Thyroid gland (tissue), 4 donors: ENCODE data around the gene ADCY5. TPM values are rescaled to one million over a fixed set of nuclear protein-coding genes. Genes with fewer than 3 reads are reported as not detected.

ENCODE experiments used
- DNase-seq, 2 donors: peaks; one replicate each; pipeline ENCODE4 v3.0.0-alpha.2; 2019
- H3K27ac ChIP-seq, 3 donors: fragments of 200-600 bp; sonication (generic); 1 replicate in 2 of 3; 2 replicates in 1 of 3; pipeline ENCODE4 v1.5.1; 2016 to 2019; ENCODE audit warnings: mild to moderate bottlenecking in 1 of 3, moderate library complexity in 1 of 3
- H3K27me3 ChIP-seq: fragments of 200-600 bp; sonication (generic); one replicate; pipeline ENCODE4 v1.5.1; 2019
- H3K36me3 ChIP-seq, 2 donors: fragments of 200-600 bp; sonication (generic); one replicate each; pipeline ENCODE4 v1.5.1; 2016 to 2019
- H3K4me1 ChIP-seq, 2 donors: fragments of 200-600 bp; sonication (generic); one replicate each; pipeline ENCODE4 v1.5.1; 2017 to 2019
- H3K4me3 ChIP-seq, 3 donors: fragments of 200-600 bp; sonication (generic); replicated peaks in 1 of 3; 1 replicate in 2 of 3; 2 replicates in 1 of 3; pipeline ENCODE4 v1.5.1; 2016; ENCODE audit warnings: mild to moderate bottlenecking in 1 of 3
- H3K9me3 ChIP-seq: fragments of 200-600 bp; sonication (generic); one replicate; pipeline ENCODE4 v1.5.1; 2017
- CTCF ChIP-seq, 6 experiments: fragments of 200-600 bp in 3 of 6; fragments of 450-650 bp in 3 of 6; sonication (generic) in 3 of 6; IDR thresholded peaks; one replicate each; pipeline ENCODE4 v1.5.1; 2016 to 2019; ENCODE audit warnings: antibody characterized with exemption in 6 of 6, mild to moderate bottlenecking in 2 of 6, inconsistent platforms in 1 of 6, moderate library complexity in 1 of 6
- POLR2A ChIP-seq, 2 donors: fragments of 450-650 bp; IDR thresholded peaks; one replicate each; pipeline ENCODE4 v1.6.1; 2017; ENCODE audit warnings: antibody characterized with exemption in 2 of 2, mild to moderate bottlenecking in 2 of 2, moderate library complexity in 1 of 2
- WGBS, 2 donors: methylation state at CpG; one replicate each; pipeline ENCODE4 v1.1.5; 2017; 5-methylcytosine and 5-hydroxymethylcytosine counted together
- intact Hi-C: fragments of 100-400 bp; cut with DNase I; formaldehyde crosslinking; loops from one replicate; pipeline ENCODE4 v1.15.1; 2023
- total RNA-seq, 4 donors: library from RNA; depleted of rRNA; stranded (reverse); fragments of >200 nt; gene quantifications; one replicate each; pipeline ENCODE4 v1.2.3, GENCODE V29; 2016

Gene ADCY5
- total RNA-seq, 4 donors from 2014 or later, result 0.78 to 2.7 (median 1.8) TPM

GRCh38 chr3:123300583-123300982, 148.3 kb downstream of the ADCY5 start:
- no peak for DNase-seq
- no peaks in the 10 kb centered on the region for H3K9me3 ChIP-seq
- no peaks in the 10 kb centered on the region for H3K27me3 ChIP-seq
- H3K4me3 ChIP-seq, result no peak overlapping the region
- WGBS, 2 donors, result 58 to 78% methylated on average over 5 to 6 of the region's 8 CpGs
- H3K36me3 ChIP-seq, result no peaks in the 10 kb centered on the region
- no peaks in the 10 kb centered on the region for H3K4me1 ChIP-seq
- intact Hi-C loops, result no loop called here
- no peak overlapping the region for H3K27ac ChIP-seq
- no peak for TF ChIP-seq CTCF (IDR thresholded peaks at IDR 0.05)
- no peak for TF ChIP-seq POLR2A (IDR thresholded peaks at IDR 0.05)

- DNase-seq, result no peak
- Histone ChIP-seq H3K4me3 (no peak overlapping the region), H3K4me1 (no peaks in the 10 kb centered on the region), H3K36me3 (no peaks in the 10 kb centered on the region), H3K27me3 (no peaks in the 10 kb centered on the region), H3K27ac (no peak overlapping the region), H3K9me3 (no peaks in the 10 kb centered on the region)
- intact Hi-C loops, result no loop called here
- TF ChIP-seq CTCF (IDR thresholded peaks at IDR 0.05) (no peak), POLR2A (IDR thresholded peaks at IDR 0.05) (no peak)
- WGBS, 2 donors, result 93 to 96% methylated on average over 12 to 16 of the region's 16 CpGs
Measured at GRCh38 chr3:123300056-123300455, 148.8 kb downstream of the ADCY5 start.

- H3K36me3 ChIP-seq, result no peaks in the 10 kb centered on the region
- no peak overlapping the region for H3K27ac ChIP-seq
- H3K4me1 ChIP-seq, result no peaks in the 10 kb centered on the region
- DNase-seq, result no peak
- H3K4me3 ChIP-seq, result no peak overlapping the region
- no peaks in the 10 kb centered on the region for H3K9me3 ChIP-seq
- no peak for TF ChIP-seq POLR2A (IDR thresholded peaks at IDR 0.05)
- TF ChIP-seq CTCF (IDR thresholded peaks at IDR 0.05), result no peak
- intact Hi-C loops, result no loop called here
- WGBS, 2 donors, result 69 to 72% methylated on average over 5 to 7 of the region's 8 CpGs
- no peaks in the 10 kb centered on the region for H3K27me3 ChIP-seq
Measured at GRCh38 chr3:123299581-123299980, 149.3 kb downstream of the ADCY5 start.

DNA sequence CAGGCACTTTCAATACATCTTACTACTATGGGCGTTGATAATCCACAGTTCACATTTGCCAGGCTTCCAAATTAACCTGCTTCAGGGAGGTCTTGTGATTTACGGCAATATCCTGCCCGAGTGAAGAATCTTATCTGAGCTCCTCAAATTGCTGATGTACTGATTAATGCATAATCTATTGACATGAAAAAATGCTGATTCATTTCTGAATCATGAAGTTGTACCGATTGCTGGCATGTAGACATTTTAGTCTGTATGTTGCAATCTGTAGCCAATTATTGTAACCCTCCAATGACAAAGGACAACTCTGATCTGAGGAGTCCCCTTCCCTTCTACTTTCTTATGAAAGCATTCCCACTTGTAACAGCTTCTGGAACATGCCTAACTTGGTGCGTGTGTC, 150.0 kb downstream of the ADCY5 start:
- H3K27me3 ChIP-seq, result no peaks in the 10 kb centered on the region
- no peak for DNase-seq
- TF ChIP-seq POLR2A (IDR thresholded peaks at IDR 0.05), result no peak
- TF ChIP-seq CTCF (IDR thresholded peaks at IDR 0.05), result no peak
- no peaks in the 10 kb centered on the region for H3K9me3 ChIP-seq
- H3K36me3 ChIP-seq, result no peaks in the 10 kb centered on the region
- H3K27ac ChIP-seq, result no peak overlapping the region
- intact Hi-C loops, result no loop called here
- 92 to 93% methylated on average over 5 of the region's 5 CpGs for WGBS, 2 donors
- H3K4me3 ChIP-seq, result no peak overlapping the region
- H3K4me1 ChIP-seq, result no peaks in the 10 kb centered on the region

DNA sequence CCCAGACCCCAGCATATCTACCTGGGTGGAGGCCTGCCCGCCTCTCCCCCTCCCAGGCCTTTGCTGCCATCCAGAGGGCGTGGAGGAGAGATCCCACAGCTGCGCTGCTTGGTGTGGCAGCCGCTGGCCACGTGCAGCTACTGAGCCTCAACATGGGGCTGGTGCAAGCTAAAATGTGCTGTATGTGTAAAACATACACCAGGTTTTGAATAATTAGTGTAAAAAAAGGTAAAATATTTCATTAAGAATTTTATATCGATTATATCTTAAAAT, 151.3 kb downstream of the ADCY5 start:
- no peak for DNase-seq
- intact Hi-C loops, result no loop called here

More for the DNA sequence above, 151.3 kb downstream of the ADCY5 start:
- WGBS, 2 donors, result 74 to 79% methylated on average over 6 of the region's 6 CpGs
- no peak overlapping the region for H3K4me3 ChIP-seq
- no peak overlapping the region for H3K27ac ChIP-seq
- TF ChIP-seq CTCF (IDR thresholded peaks at IDR 0.05) (no peak), POLR2A (IDR thresholded peaks at IDR 0.05) (no peak)
- H3K36me3 ChIP-seq, result no peaks in the 10 kb centered on the region
- no peaks in the 10 kb centered on the region for H3K27me3 ChIP-seq
- no peaks in the 10 kb centered on the region for H3K4me1 ChIP-seq
- H3K9me3 ChIP-seq, result no peaks in the 10 kb centered on the region
